ENCODE measurements around the gene FSTL4. TPM values are rescaled to one million over a fixed set of nuclear protein-coding genes. Genes with fewer than 3 reads are reported as not detected.

The FSTL4 gene
- total and polyA plus RNA-seq, 2 of the 4 experiments (the other 2 are of a cell fraction) = 0.18 TPM; not detected in 1

DNA sequence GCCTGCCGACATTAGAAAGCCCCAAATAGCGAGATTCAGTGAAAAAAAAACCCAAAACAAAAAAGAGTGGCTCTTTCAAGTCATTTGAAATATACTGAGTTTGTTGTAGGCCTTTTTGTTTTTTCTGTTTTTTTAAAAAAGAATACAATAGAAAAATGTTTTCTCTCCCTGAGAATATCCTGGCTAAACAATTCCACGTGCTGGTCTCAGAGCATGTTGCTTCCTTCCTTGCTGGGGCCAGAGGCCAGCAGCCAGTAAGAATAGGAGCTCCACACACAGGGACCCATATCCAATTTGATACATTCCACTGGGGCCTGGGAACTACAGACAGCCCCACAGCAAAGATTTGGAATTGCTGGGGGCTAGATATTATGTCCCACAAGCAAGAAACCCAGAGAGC, 369.1 kb downstream of the FSTL4 start:
- ChIA-PET POLR2A (ENCODE audit: unreplicated experiment) (no interaction called here), CTCF (no interaction called here)
- no peak overlapping the region for H3K9ac ChIP-seq (ENCODE audit: low read depth, low read length)
- H2BK120ac ChIP-seq (ENCODE audit: low read depth, low read length) = no peak overlapping the region
- no peak overlapping the region for H3K23ac ChIP-seq (ENCODE audit: low read depth, low read length)
- H3K18ac ChIP-seq (ENCODE audit: low read depth, low read length) = no peak overlapping the region
- H3K4me2 ChIP-seq (ENCODE audit: low read depth, low read length) = no peak overlapping the region
- no peak overlapping the region for H3K27ac ChIP-seq (ENCODE audit: insufficient read depth, low read length)
- peaks cover 20% of the 10 kb centered on the region; the same call in 1 of the 2 replicates for H3K4me1 ChIP-seq (ENCODE audit: control insufficient read depth, insufficient read depth, low read length)
- no peak for DNase-seq
- no peak overlapping the region for H2AK5ac ChIP-seq (ENCODE audit: low read depth, low read length)
- H4K5ac ChIP-seq (ENCODE audit: low read depth, low read length) = no peak overlapping the region
- H2AFZ ChIP-seq (replicated peaks; ENCODE audit: low read length, poor library complexity) = no peak overlapping the region
- no peak overlapping the region for H2BK20ac ChIP-seq (ENCODE audit: low read depth, low read length)
- H3K36me3 ChIP-seq (ENCODE audit: control insufficient read depth, insufficient read depth, low read length) = no peaks in the 10 kb centered on the region
- no peak overlapping the region for H3K4me3 ChIP-seq (ENCODE audit: insufficient read depth, low read depth, low read length)
- no CpG with 5 or more reads among the region's 3 CpGs for WGBS, 2 experiments (ENCODE audit: extremely low coverage in 2 of 2, insufficient read length in 1 of 2)
- peaks cover 20% of the 10 kb centered on the region; the same call in 1 of the 2 replicates for H3K9me1 ChIP-seq (ENCODE audit: insufficient read depth, low read length)
- H2BK5ac ChIP-seq (ENCODE audit: low read depth, low read length, poor library complexity, severe bottlenecking) = no peak overlapping the region
- intact Hi-C loops (cut with micrococcal nuclease) = no loop called here
- no peak for ATAC-seq (ENCODE audit: low read depth)
- H3K14ac ChIP-seq (replicated peaks; ENCODE audit: low read depth, low read length) = no peak overlapping the region
- no peak overlapping the region; the same call in 1 of the 2 replicates for H4K91ac ChIP-seq (ENCODE audit: insufficient read depth, low read depth, low read length)
- 0 out of 3 replicates have a peak overlapping the region, but pooled peaks have one; percentile 39 for H2BK15ac ChIP-seq (ENCODE audit: low read depth, low read length)
- TF ChIP-seq CEBPB (IDR thresholded peaks at IDR 0.05; ENCODE audit: low read depth, low read length) = no peak
- no peak for TF ChIP-seq MAZ (IDR thresholded peaks at IDR 0.05; ENCODE audit: borderline replicate concordance, low read depth, low read length)
- no peak for TF ChIP-seq ELK1 (IDR thresholded peaks at IDR 0.05; ENCODE audit: borderline replicate concordance, low read depth, low read length)
- TF ChIP-seq MAFK (IDR thresholded peaks at IDR 0.05; ENCODE audit: low read depth, low read length) = no peak
- TF ChIP-seq FOS (IDR thresholded peaks at IDR 0.05; ENCODE audit: low read depth, low read length) = no peak
- TF ChIP-seq POLR2A (IDR thresholded peaks at IDR 0.05; ENCODE audit: low read depth, low read length) = no peak
- TF ChIP-seq NFE2L2 (IDR thresholded peaks at IDR 0.05; ENCODE audit: low read depth, low read length) = no peak
- TF ChIP-seq RCOR1 (IDR thresholded peaks at IDR 0.05; ENCODE audit: insufficient replicate concordance, low read length) = no peak
- TF ChIP-seq CHD1 (IDR thresholded peaks at IDR 0.05; ENCODE audit: low read depth, low read length) = no peak
- no peak for TF ChIP-seq RAD21 (IDR thresholded peaks at IDR 0.05; ENCODE audit: low read length)
- no peak for TF ChIP-seq MXI1 (IDR thresholded peaks at IDR 0.05; ENCODE audit: borderline replicate concordance, low read depth, low read length)
- TF ChIP-seq, protein P1, sequence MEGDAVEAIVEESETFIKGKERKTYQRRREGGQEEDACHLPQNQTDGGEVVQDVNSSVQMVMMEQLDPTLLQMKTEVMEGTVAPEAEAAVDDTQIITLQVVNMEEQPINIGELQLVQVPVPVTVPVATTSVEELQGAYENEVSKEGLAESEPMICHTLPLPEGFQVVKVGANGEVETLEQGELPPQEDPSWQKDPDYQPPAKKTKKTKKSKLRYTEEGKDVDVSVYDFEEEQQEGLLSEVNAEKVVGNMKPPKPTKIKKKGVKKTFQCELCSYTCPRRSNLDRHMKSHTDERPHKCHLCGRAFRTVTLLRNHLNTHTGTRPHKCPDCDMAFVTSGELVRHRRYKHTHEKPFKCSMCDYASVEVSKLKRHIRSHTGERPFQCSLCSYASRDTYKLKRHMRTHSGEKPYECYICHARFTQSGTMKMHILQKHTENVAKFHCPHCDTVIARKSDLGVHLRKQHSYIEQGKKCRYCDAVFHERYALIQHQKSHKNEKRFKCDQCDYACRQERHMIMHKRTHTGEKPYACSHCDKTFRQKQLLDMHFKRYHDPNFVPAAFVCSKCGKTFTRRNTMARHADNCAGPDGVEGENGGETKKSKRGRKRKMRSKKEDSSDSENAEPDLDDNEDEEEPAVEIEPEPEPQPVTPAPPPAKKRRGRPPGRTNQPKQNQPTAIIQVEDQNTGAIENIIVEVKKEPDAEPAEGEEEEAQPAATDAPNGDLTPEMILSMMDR (conservative IDR thresholded peaks at IDR 0.05; ENCODE audit: low read depth, low read length) = no peak
- no peak for TF ChIP-seq RFX5 (IDR thresholded peaks at IDR 0.05; ENCODE audit: low read depth, low read length)
- no peak for TF ChIP-seq SMC3 (IDR thresholded peaks at IDR 0.05; ENCODE audit: low read depth, low read length)
- no peak for TF ChIP-seq BHLHE40 (IDR thresholded peaks at IDR 0.05; ENCODE audit: low read depth, low read length)
- TF ChIP-seq, protein P2, sequence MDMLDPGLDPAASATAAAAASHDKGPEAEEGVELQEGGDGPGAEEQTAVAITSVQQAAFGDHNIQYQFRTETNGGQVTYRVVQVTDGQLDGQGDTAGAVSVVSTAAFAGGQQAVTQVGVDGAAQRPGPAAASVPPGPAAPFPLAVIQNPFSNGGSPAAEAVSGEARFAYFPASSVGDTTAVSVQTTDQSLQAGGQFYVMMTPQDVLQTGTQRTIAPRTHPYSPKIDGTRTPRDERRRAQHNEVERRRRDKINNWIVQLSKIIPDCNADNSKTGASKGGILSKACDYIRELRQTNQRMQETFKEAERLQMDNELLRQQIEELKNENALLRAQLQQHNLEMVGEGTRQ (IDR thresholded peaks at IDR 0.05; ENCODE audit: low read depth, low read length) = no peak
- no peak overlapping the region for H3K56ac ChIP-seq (ENCODE audit: extremely low read depth, insufficient read depth, low read length)
- H3K27me3 ChIP-seq (ENCODE audit: control insufficient read depth, insufficient read depth, low read length) = no peaks in the 10 kb centered on the region
- dilution Hi-C loops (cut with HindIII; ENCODE audit: low sequenced_read_pairs, unreplicated experiment) = no loop called here
- H3K9me3 ChIP-seq (ENCODE audit: control insufficient read depth, insufficient read depth, low read length) = peaks cover 2% of the 10 kb centered on the region; the same call in 1 of the 2 replicates
- no peak overlapping the region for H4K8ac ChIP-seq (ENCODE audit: low read depth in 2 of 2, low read length in 2 of 2)
- H3K79me1 ChIP-seq (ENCODE audit: low read depth in 1 of 2, low read length in 2 of 2) = no peaks in the 10 kb centered on the region
- in situ Hi-C loops (cut with MboI; ENCODE audit: low sequenced_read_pairs) = no loop called here
- no peak overlapping the region for H2AK9ac ChIP-seq (replicated peaks; ENCODE audit: low read depth, low read length, poor library complexity)
- peak overlapping the region; percentile 67 for H3K4ac ChIP-seq (ENCODE audit: low read depth, low read length)
- BruUV-seq (replicated peaks) = no TSS peak
- no peaks in the 10 kb centered on the region for H4K20me1 ChIP-seq (ENCODE audit: insufficient read depth, low read length)

Measured in IMR-90 (cell line).